Stimulated activated CD4-positive, alpha-beta T cell treated with anti-CD3 and anti-CD28 coated beads, TNF-alpha, amount 100 ng/mL, for 4 hours (primary cell): ENCODE results near the gene GSK3B.
"Not testable (repeated sequence)": the region's sequence is repeated elsewhere in the genome, so short reads cannot be mapped to it uniquely, and the experiment has no call there.

Experiments
- DNase-seq, 3 experiments: peaks; one replicate each; pipeline ENCODE4 v3.0.0-alpha.2; 2020; ENCODE audit warnings: low read depth in 3 of 3

The GSK3B gene

GRCh38 chr3:120013481-120013880 lies 80.8 kb downstream of the GSK3B start:
- no peak for DNase-seq

- not testable (repeated sequence) for DNase-seq
Observed at GRCh38 chr3:120005741-120006140, 88.5 kb downstream of the GSK3B start.

- DNase-seq: not testable (repeated sequence)
Observed at GRCh38 chr3:120004008-120004498, 90.2 kb downstream of the GSK3B start.

GRCh38 chr3:119998166-119998565 lies 96.1 kb downstream of the GSK3B start:
- DNase-seq: no peak

GRCh38 chr3:119990888-119991287 lies 103.4 kb downstream of the GSK3B start:
- no peak for DNase-seq

GRCh38 chr3:119989981-119990655 lies 104.1 kb downstream of the GSK3B start:
- DNase-seq: no peak

GRCh38 chr3:119986812-119987211 lies 107.4 kb downstream of the GSK3B start:
- not testable (repeated sequence) for DNase-seq

GRCh38 chr3:119981386-119981785 lies 112.9 kb downstream of the GSK3B start:
- no peak for DNase-seq

- DNase-seq: no peak
Observed at GRCh38 chr3:119978554-119979208, 115.6 kb downstream of the GSK3B start.

- no peak for DNase-seq
Observed at GRCh38 chr3:119977353-119977752, 116.9 kb downstream of the GSK3B start.

GRCh38 chr3:119976214-119976613 lies 118.0 kb downstream of the GSK3B start:
- DNase-seq: no peak

- no peak for DNase-seq
Observed at GRCh38 chr3:119974656-119975055, 119.6 kb downstream of the GSK3B start.

- no peak for DNase-seq
Observed at GRCh38 chr3:119973018-119973646, 121.1 kb downstream of the GSK3B start.

GRCh38 chr3:119969759-119970158 lies 124.5 kb downstream of the GSK3B start:
- DNase-seq: no peak

- DNase-seq: no peak
Observed at GRCh38 chr3:119967353-119968006, 126.8 kb downstream of the GSK3B start.

- no peak for DNase-seq
Observed at GRCh38 chr3:119965692-119966091, 128.6 kb downstream of the GSK3B start.

- no peak for DNase-seq
Observed at GRCh38 chr3:119964294-119964693, 130.0 kb downstream of the GSK3B start.

GRCh38 chr3:119955972-119956371 lies 138.3 kb downstream of the GSK3B start:
- no peak for DNase-seq

GRCh38 chr3:119950666-119951325 lies 143.5 kb downstream of the GSK3B start:
- DNase-seq: no peak

- DNase-seq: no peak
Observed at GRCh38 chr3:119945291-119945690, 149.0 kb downstream of the GSK3B start.

- DNase-seq: no peak
Observed at GRCh38 chr3:119944091-119944490, 150.2 kb downstream of the GSK3B start.

GRCh38 chr3:119939077-119939476 lies 155.2 kb downstream of the GSK3B start:
- no peak for DNase-seq
